NCI-H345 (cell line): ENCODE data around the gene PTH2.
A peak's percentile ranks its signal among the peaks of the same experiment; 100 is the strongest.

Experiments used
- DNase-seq: peaks from one replicate; lab custom pipeline; 2025; lab: John Stamatoyannopoulos, UW

PTH2 gene

GRCh38 chr19:49430678-49431329 is 7.6 kb upstream of the PTH2 start:
- no peak for DNase-seq

GRCh38 chr19:49430172-49430677 is 7.0 kb upstream of the PTH2 start:
- DNase-seq, result no peak

GRCh38 chr19:49428547-49429451 is 5.6 kb upstream of the PTH2 start:
- DNase-seq, result no peak

GRCh38 chr19:49427855-49428546 is 4.8 kb upstream of the PTH2 start:
- DNase-seq, result peak; percentile 34

- DNase-seq, result no peak
Observed at GRCh38 chr19:49427339-49427738, 4.1 kb upstream of the PTH2 start.

- DNase-seq, result peak; percentile 27
Observed at GRCh38 chr19:49425922-49426592, 2.8 kb upstream of the PTH2 start.

GRCh38 chr19:49425178-49425577 is 1.9 kb upstream of the PTH2 start, which contains the start of gene GFY:
Gene GFY, plus strand, starts transcription at chr19:49425388. Its CDS starts 1,043 bp downstream, at chr19:49426431.
- no peak for DNase-seq

GRCh38 chr19:49423985-49424303 is 703 bp upstream of the PTH2 start:
- no peak for DNase-seq

- peak; percentile 59 for DNase-seq
Observed at GRCh38 chr19:49422407-49423070, 702 bp downstream of the PTH2 start.

GRCh38 chr19:49421878-49422202 is 1.4 kb downstream of the PTH2 start:
- DNase-seq, result no peak

GRCh38 chr19:49421039-49421877 is 2.0 kb downstream of the PTH2 start:
- DNase-seq, result peak; percentile 85

GRCh38 chr19:49420227-49420626 is 3.0 kb downstream of the PTH2 start:
- no peak for DNase-seq

- no peak for DNase-seq
Observed at GRCh38 chr19:49419173-49419572, 4.1 kb downstream of the PTH2 start.

GRCh38 chr19:49418511-49418910 is 4.7 kb downstream of the PTH2 start:
- no peak for DNase-seq

GRCh38 chr19:49417088-49417487 is 6.2 kb downstream of the PTH2 start:
- DNase-seq, result no peak

GRCh38 chr19:49415810-49416200 is 7.4 kb downstream of the PTH2 start:
- DNase-seq, result no peak

GRCh38 chr19:49415102-49415809 is 8.0 kb downstream of the PTH2 start:
- DNase-seq, result no peak

GRCh38 chr19:49414256-49414655 is 9.0 kb downstream of the PTH2 start:
- no peak for DNase-seq

- DNase-seq, result no peak
Observed at GRCh38 chr19:49413348-49413747, 9.9 kb downstream of the PTH2 start.

GRCh38 chr19:49411681-49412326 is 11.4 kb downstream of the PTH2 start:
- no peak for DNase-seq
